Measurements from ENCODE around the gene TH. TPM values are rescaled to one million over a fixed set of nuclear protein-coding genes. Genes with fewer than 3 reads are reported as not detected.

Gene TH
- total and polyA plus RNA-seq, 4 donors, result 0.14 to 0.31 TPM; not detected in 2

- peak in 1 of 3 donors; percentile 18 for DNase-seq
- Histone ChIP-seq H3K27ac (ENCODE audit: low read depth in 1 of 2, low read length in 1 of 2) (no peak overlapping the region), H3K4me1 (ENCODE audit: control insufficient read depth in 5 of 5, insufficient read depth in 5 of 5, low read length in 5 of 5) (peaks cover 0 to 24% (median 15%) of the 10 kb centered on the region in 5 donors), H3K27me3 (ENCODE audit: control insufficient read depth in 3 of 3, insufficient read depth in 3 of 3, low read length in 2 of 3) (peaks cover 37 to 49% (median 40%) of the 10 kb centered on the region in 3 donors), H3K9me3 (ENCODE audit: control insufficient read depth in 4 of 4, insufficient read depth in 3 of 4, low read length in 3 of 4) (peaks cover 0 to 4% (median 0%) of the 10 kb centered on the region in 4 donors), H3K36me3 (ENCODE audit: control insufficient read depth in 4 of 4, insufficient read depth in 4 of 4, low read length in 4 of 4) (no peaks in the 10 kb centered on the region), H3K4me3 (no peak overlapping the region), H3K9ac (ENCODE audit: insufficient read depth in 1 of 2, low read length in 2 of 2) (no peak overlapping the region)
- no peak for ATAC-seq (ENCODE audit: insufficient read depth, low FRiP score)
- TF ChIP-seq CTCF (IDR thresholded peaks at IDR 0.05; ENCODE audit: control extremely low read depth, extremely low read depth), result no peak
- WGBS, 2 donors, result 2 to 3% methylated on average over 50 to 57 of the region's 57 CpGs
Observed at GRCh38 chr11:2139621-2140337, 31.8 kb downstream of the TH start.

- peaks cover 34 to 44% (median 35%) of the 10 kb centered on the region in 3 donors for H3K27me3 ChIP-seq (ENCODE audit: control insufficient read depth in 3 of 3, insufficient read depth in 3 of 3, low read length in 2 of 3)
- H3K4me1 ChIP-seq (ENCODE audit: control insufficient read depth in 5 of 5, insufficient read depth in 5 of 5, low read length in 5 of 5), result peaks cover 0 to 24% (median 14%) of the 10 kb centered on the region in 5 donors
- DNase-seq (peak; percentile 51 to 65 (median 61)), ATAC-seq (ENCODE audit: insufficient read depth, low FRiP score) (no peak)
- H3K36me3 ChIP-seq (ENCODE audit: control insufficient read depth in 4 of 4, insufficient read depth in 4 of 4, low read length in 4 of 4), result no peaks in the 10 kb centered on the region
- no peak within 1 kb of the TSS for H3K27ac ChIP-seq (ENCODE audit: low read depth in 1 of 2, low read length in 1 of 2)
- H3K9ac ChIP-seq (ENCODE audit: insufficient read depth in 1 of 2, low read length in 2 of 2), result no peak within 1 kb of the TSS
- 0 to 2% methylated on average over 17 to 62 of the region's 62 CpGs for WGBS, 2 donors
- H3K4me3 ChIP-seq, result no peak within 1 kb of the TSS
- TF ChIP-seq CTCF (IDR thresholded peaks at IDR 0.05; ENCODE audit: control extremely low read depth, extremely low read depth), result no peak
- H3K9me3 ChIP-seq (ENCODE audit: control insufficient read depth in 4 of 4, insufficient read depth in 3 of 4, low read length in 3 of 4), result peaks cover 0 to 4% (median 0%) of the 10 kb centered on the region in 4 donors
Observed at GRCh38 chr11:2139123-2139521, 32.5 kb downstream of the TH start, which contains the start of gene IGF2. TSS of gene IGF2 (minus strand) at chr11:2139389. CDS start at chr11:2135523, 3,866 bp downstream.

GRCh38 chr11:2138431-2139122 lies 33.0 kb downstream of the TH start:
- peak; percentile 52 to 60 (median 57) for DNase-seq

More at GRCh38 chr11:2138431-2139122, 33.0 kb downstream of the TH start:
- Histone ChIP-seq H3K27me3 (ENCODE audit: control insufficient read depth in 3 of 3, insufficient read depth in 3 of 3, low read length in 2 of 3) (peaks cover 29 to 44% (median 33%) of the 10 kb centered on the region in 3 donors), H3K9ac (ENCODE audit: insufficient read depth in 1 of 2, low read length in 2 of 2) (no peak overlapping the region), H3K4me3 (no peak overlapping the region), H3K36me3 (ENCODE audit: control insufficient read depth in 4 of 4, insufficient read depth in 4 of 4, low read length in 4 of 4) (no peaks in the 10 kb centered on the region), H3K4me1 (ENCODE audit: control insufficient read depth in 5 of 5, insufficient read depth in 5 of 5, low read length in 5 of 5) (peaks cover 0 to 30% (median 12%) of the 10 kb centered on the region in 5 donors), H3K27ac (ENCODE audit: low read depth in 1 of 2, low read length in 1 of 2) (no peak overlapping the region), H3K9me3 (ENCODE audit: control insufficient read depth in 4 of 4, insufficient read depth in 3 of 4, low read length in 3 of 4) (peaks cover 0 to 4% (median 0%) of the 10 kb centered on the region in 4 donors)
- no peak for ATAC-seq (ENCODE audit: insufficient read depth, low FRiP score)
- WGBS, 2 donors, result 1% methylated on average over 31 to 68 of the region's 68 CpGs
- no peak for TF ChIP-seq CTCF (IDR thresholded peaks at IDR 0.05; ENCODE audit: control extremely low read depth, extremely low read depth)

Measured in lung (tissue), 12 donors.